ENCODE measurements around the gene LAMA1. TPM values are rescaled to one million over a fixed set of nuclear protein-coding genes. Genes with fewer than 3 reads are reported as not detected.
A peak's percentile ranks its signal among the peaks of the same experiment; 100 is the strongest.

The LAMA1 gene
- total RNA-seq, 1 experiment from 2014 or later: not detected

DNA sequence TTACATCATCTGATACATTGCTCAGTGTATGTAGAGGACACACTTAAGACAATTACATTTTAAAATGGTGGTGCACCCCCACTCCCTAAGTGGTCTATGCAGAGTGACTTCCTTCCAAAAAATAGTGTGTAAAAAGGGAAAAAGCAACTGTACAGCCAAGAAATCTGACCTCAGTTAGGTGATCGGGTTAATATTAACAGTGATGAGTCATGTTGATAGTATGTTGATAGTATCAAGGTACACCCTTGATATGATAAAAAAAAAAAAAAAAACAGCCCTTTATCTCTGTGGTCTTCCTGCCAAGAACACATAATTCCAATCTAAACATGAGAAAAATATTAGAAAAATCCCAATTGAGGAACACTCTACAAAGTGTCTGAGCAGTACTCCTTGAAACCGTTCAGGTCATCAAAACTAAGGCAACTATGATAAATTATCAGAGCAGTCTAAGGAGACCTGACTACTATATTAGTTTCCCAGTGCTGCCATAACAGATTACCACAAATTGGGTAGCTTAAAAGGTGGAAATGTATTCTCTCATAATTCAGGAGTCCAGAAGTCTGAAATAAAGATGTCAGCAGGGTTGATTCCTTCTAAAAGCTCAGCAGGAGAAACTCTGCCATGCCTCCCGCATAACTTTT lies 216.2 kb downstream of the LAMA1 start:
- H3K79me2 ChIP-seq (ENCODE audit: low read length): no peaks in the 10 kb centered on the region
- no TSS peak for BruUV-seq (replicated peaks)
- ChIA-PET POLR2A (ENCODE audit: unreplicated experiment) (no interaction called here), CTCF (no interaction called here)
- no peak overlapping the region for H3K4me2 ChIP-seq (ENCODE audit: low read length)
- H3K4me3 ChIP-seq (ENCODE audit: low read length): no peak overlapping the region
- H4K20me1 ChIP-seq (ENCODE audit: low read length): no peaks in the 10 kb centered on the region
- no peaks in the 10 kb centered on the region for H3K36me3 ChIP-seq (ENCODE audit: low read depth, low read length)
- no peaks in the 10 kb centered on the region for H3F3A ChIP-seq (ENCODE audit: low read length, unreplicated experiment)
- ATAC-seq (no peak), DNase-seq (no peak)
- no peaks in the 10 kb centered on the region for H3K27me3 ChIP-seq (ENCODE audit: low read length)
- no peak overlapping the region for H3K27ac ChIP-seq (ENCODE audit: low read length)
- H2AFZ ChIP-seq (ENCODE audit: low read length): no peak overlapping the region
- TF ChIP-seq EZH2phosphoT487 (IDR thresholded peaks at IDR 0.05; ENCODE audit: borderline replicate concordance, low read length) (no peak), EZH2 (IDR thresholded peaks at IDR 0.05; ENCODE audit: low read length, unreplicated experiment) (no peak)
- TF ChIP-seq, protein P1, sequence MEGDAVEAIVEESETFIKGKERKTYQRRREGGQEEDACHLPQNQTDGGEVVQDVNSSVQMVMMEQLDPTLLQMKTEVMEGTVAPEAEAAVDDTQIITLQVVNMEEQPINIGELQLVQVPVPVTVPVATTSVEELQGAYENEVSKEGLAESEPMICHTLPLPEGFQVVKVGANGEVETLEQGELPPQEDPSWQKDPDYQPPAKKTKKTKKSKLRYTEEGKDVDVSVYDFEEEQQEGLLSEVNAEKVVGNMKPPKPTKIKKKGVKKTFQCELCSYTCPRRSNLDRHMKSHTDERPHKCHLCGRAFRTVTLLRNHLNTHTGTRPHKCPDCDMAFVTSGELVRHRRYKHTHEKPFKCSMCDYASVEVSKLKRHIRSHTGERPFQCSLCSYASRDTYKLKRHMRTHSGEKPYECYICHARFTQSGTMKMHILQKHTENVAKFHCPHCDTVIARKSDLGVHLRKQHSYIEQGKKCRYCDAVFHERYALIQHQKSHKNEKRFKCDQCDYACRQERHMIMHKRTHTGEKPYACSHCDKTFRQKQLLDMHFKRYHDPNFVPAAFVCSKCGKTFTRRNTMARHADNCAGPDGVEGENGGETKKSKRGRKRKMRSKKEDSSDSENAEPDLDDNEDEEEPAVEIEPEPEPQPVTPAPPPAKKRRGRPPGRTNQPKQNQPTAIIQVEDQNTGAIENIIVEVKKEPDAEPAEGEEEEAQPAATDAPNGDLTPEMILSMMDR (conservative IDR thresholded peaks at IDR 0.05; ENCODE audit: low read depth, low read length): no peak
- intact Hi-C loops (cut with micrococcal nuclease): no loop called here
- H3K9ac ChIP-seq (ENCODE audit: low read length): no peak overlapping the region
- H3K9me2 ChIP-seq (replicated peaks; ENCODE audit: low read length): no peaks in the 10 kb centered on the region
- 0 out of 2 replicates have a peak, but pooled peaks cover 7% of the 10 kb centered on the region for H3K9me3 ChIP-seq (ENCODE audit: low read length)
- no peaks in the 10 kb centered on the region for H3K4me1 ChIP-seq (ENCODE audit: insufficient read depth, low read length)

DNA sequence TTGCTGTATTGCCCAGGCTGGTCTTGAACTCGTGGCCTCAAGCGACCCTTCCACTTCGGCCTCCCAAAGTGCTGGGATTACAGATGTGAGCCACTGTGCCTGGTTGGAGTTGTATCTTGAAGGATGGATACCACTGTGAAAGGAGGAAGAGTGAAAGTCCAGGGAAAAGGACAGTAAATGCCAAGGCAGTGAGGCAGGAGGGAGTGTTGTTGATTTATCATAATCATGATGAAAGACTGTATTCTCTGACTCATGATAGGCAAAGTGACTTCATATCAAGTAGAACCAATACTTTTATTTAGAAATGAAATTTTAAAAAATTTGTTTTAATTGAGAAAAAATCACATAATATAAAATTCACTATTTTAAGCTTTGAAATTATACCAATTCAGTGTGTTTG lies 225.8 kb downstream of the LAMA1 start:
- CTCF ChIA-PET: interaction anchor here (0.7 kb wide), 1 partner anchor 140 kb away, joined by 3 read pairs; no protein-coding TSS in a partner anchor
- H4K20me1 ChIP-seq (ENCODE audit: low read length): no peaks in the 10 kb centered on the region
- TF ChIP-seq, protein P1 (conservative IDR thresholded peaks at IDR 0.05; ENCODE audit: low read depth, low read length): no peak
- TF ChIP-seq EZH2 (IDR thresholded peaks at IDR 0.05; ENCODE audit: low read length, unreplicated experiment) (no peak), EZH2phosphoT487 (IDR thresholded peaks at IDR 0.05; ENCODE audit: borderline replicate concordance, low read length) (no peak)

More for the DNA sequence above, 225.8 kb downstream of the LAMA1 start:
- no peak overlapping the region for H3K4me3 ChIP-seq (ENCODE audit: low read length)
- H3K27me3 ChIP-seq (ENCODE audit: low read length): no peaks in the 10 kb centered on the region
- H2AFZ ChIP-seq (ENCODE audit: low read length): no peak overlapping the region
- no peak overlapping the region for H3K4me2 ChIP-seq (ENCODE audit: low read length)
- peak; percentile 79 for ATAC-seq
- intact Hi-C loops (cut with micrococcal nuclease): no loop called here
- no peaks in the 10 kb centered on the region for H3F3A ChIP-seq (ENCODE audit: low read length, unreplicated experiment)
- BruUV-seq (replicated peaks): no TSS peak
- peak; percentile 69 for DNase-seq
- no peak overlapping the region for H3K27ac ChIP-seq (ENCODE audit: low read length)
- H3K4me1 ChIP-seq (ENCODE audit: insufficient read depth, low read length): peaks cover 15% of the 10 kb centered on the region; the same call in 1 of the 2 replicates
- H3K79me2 ChIP-seq (ENCODE audit: low read length): no peaks in the 10 kb centered on the region
- H3K9me2 ChIP-seq (replicated peaks; ENCODE audit: low read length): no peaks in the 10 kb centered on the region
- no peak overlapping the region for H3K9ac ChIP-seq (ENCODE audit: low read length)
- no peaks in the 10 kb centered on the region for H3K36me3 ChIP-seq (ENCODE audit: low read depth, low read length)
- POLR2A ChIA-PET (ENCODE audit: unreplicated experiment): no interaction called here
- H3K9me3 ChIP-seq (ENCODE audit: low read length): no peaks in the 10 kb centered on the region

Other genes with a start within 250 kb of the LAMA1 start
- not detected in 2 replicates for gene LRRC30, start 113.3 kb upstream of the LAMA1 start, total RNA-seq (2014; rRNA removed)